ENCODE measurements around the gene FBLN7. TPM values are rescaled to one million over a fixed set of nuclear protein-coding genes. Genes with fewer than 3 reads are reported as not detected.

The FBLN7 gene
- total and polyA plus RNA-seq, 2 experiments from 2014 or later = 0.16 TPM; not detected in 1

DNA sequence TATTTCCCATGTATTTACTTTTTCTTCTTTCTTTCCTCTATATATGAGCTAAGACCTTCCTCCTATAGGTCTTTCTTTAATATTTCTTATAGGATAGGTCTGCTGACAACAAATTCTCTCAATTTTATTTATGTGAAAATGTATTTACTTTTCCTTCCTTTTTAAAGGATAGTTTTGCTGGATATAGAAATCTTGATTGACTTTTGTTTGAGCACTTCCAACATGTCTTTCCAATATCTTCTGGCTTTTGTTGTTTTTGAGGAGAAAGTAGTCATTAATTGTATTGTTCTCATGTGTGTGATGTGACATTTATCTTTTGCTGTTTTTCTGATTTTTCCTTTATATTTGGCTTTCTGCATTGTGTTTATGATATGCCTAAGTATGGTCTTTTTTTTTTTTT lies 28.9 kb upstream of the FBLN7 start (continued):
- TF ChIP-seq, protein P1, sequence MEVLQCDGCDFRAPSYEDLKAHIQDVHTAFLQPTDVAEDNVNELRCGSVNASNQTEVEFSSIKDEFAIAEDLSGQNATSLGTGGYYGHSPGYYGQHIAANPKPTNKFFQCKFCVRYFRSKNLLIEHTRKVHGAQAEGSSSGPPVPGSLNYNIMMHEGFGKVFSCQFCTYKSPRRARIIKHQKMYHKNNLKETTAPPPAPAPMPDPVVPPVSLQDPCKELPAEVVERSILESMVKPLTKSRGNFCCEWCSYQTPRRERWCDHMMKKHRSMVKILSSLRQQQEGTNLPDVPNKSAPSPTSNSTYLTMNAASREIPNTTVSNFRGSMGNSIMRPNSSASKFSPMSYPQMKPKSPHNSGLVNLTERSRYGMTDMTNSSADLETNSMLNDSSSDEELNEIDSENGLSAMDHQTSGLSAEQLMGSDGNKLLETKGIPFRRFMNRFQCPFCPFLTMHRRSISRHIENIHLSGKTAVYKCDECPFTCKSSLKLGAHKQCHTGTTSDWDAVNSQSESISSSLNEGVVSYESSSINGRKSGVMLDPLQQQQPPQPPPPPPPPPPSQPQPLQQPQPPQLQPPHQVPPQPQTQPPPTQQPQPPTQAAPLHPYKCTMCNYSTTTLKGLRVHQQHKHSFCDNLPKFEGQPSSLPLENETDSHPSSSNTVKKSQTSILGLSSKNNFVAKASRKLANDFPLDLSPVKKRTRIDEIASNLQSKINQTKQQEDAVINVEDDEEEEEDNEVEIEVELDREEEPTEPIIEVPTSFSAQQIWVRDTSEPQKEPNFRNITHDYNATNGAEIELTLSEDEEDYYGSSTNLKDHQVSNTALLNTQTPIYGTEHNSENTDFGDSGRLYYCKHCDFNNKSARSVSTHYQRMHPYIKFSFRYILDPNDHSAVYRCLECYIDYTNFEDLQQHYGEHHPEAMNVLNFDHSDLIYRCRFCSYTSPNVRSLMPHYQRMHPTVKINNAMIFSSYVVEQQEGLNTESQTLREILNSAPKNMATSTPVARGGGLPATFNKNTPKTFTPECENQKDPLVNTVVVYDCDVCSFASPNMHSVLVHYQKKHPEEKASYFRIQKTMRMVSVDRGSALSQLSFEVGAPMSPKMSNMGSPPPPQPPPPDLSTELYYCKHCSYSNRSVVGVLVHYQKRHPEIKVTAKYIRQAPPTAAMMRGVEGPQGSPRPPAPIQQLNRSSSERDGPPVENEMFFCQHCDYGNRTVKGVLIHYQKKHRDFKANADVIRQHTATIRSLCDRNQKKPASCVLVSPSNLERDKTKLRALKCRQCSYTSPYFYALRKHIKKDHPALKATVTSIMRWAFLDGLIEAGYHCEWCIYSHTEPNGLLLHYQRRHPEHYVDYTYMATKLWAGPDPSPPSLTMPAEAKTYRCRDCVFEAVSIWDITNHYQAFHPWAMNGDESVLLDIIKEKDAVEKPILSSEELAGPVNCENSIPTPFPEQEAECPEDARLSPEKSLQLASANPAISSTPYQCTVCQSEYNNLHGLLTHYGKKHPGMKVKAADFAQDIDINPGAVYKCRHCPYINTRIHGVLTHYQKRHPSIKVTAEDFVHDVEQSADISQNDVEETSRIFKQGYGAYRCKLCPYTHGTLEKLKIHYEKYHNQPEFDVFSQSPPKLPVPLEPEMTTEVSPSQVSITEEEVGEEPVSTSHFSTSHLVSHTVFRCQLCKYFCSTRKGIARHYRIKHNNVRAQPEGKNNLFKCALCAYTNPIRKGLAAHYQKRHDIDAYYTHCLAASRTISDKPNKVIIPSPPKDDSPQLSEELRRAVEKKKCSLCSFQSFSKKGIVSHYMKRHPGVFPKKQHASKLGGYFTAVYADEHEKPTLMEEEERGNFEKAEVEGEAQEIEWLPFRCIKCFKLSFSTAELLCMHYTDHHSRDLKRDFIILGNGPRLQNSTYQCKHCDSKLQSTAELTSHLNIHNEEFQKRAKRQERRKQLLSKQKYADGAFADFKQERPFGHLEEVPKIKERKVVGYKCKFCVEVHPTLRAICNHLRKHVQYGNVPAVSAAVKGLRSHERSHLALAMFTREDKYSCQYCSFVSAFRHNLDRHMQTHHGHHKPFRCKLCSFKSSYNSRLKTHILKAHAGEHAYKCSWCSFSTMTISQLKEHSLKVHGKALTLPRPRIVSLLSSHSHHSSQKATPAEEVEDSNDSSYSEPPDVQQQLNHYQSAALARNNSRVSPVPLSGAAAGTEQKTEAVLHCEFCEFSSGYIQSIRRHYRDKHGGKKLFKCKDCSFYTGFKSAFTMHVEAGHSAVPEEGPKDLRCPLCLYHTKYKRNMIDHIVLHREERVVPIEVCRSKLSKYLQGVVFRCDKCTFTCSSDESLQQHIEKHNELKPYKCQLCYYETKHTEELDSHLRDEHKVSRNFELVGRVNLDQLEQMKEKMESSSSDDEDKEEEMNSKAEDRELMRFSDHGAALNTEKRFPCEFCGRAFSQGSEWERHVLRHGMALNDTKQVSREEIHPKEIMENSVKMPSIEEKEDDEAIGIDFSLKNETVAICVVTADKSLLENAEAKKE (CRISPR knock-in tag; IDR thresholded peaks at IDR 0.05) = no peak

- Histone ChIP-seq H3K27ac (ENCODE audit: low read depth) (no peak overlapping the region), H3K9me2 (ENCODE audit: insufficient read depth) (no peaks in the 10 kb centered on the region), H3F3A (replicated peaks; ENCODE audit: low read depth) (no peaks in the 10 kb centered on the region), H4K20me1 (replicated peaks; ENCODE audit: insufficient read depth) (no peaks in the 10 kb centered on the region), H3K4me3 (no peak overlapping the region), H3K4me1 (ENCODE audit: insufficient read depth) (no peaks in the 10 kb centered on the region), H3K27me3 (ENCODE audit: insufficient read depth) (no peaks in the 10 kb centered on the region), H2AFZ (no peak overlapping the region), H3K36me3 (ENCODE audit: insufficient read depth) (no peaks in the 10 kb centered on the region), H3K4me2 (no peak overlapping the region), H3K79me2 (replicated peaks; ENCODE audit: insufficient read depth) (no peaks in the 10 kb centered on the region)
- ATAC-seq = no peak
- H3K27ac Mint-ChIP-seq = no peak overlapping the region
- no peaks in the 10 kb centered on the region for H3K4me1 Mint-ChIP-seq
- peaks cover 3% of the 10 kb centered on the region for H3K27me3 Mint-ChIP-seq (ENCODE audit: insufficient read depth, low read depth, poor library complexity)
- H3K9me3 Mint-ChIP-seq = peaks cover 10% of the 10 kb centered on the region; the same call in 2 of the 3 replicates
- no peak for DNase-seq (ENCODE audit: low spot score)
- H3K4me3 Mint-ChIP-seq = no peak overlapping the region
- peaks cover 27% of the 10 kb centered on the region for H3K36me3 Mint-ChIP-seq (ENCODE audit: low read depth)
- TF ChIP-seq, protein P2, sequence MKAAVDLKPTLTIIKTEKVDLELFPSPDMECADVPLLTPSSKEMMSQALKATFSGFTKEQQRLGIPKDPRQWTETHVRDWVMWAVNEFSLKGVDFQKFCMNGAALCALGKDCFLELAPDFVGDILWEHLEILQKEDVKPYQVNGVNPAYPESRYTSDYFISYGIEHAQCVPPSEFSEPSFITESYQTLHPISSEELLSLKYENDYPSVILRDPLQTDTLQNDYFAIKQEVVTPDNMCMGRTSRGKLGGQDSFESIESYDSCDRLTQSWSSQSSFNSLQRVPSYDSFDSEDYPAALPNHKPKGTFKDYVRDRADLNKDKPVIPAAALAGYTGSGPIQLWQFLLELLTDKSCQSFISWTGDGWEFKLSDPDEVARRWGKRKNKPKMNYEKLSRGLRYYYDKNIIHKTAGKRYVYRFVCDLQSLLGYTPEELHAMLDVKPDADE (IDR thresholded peaks at IDR 0.05) = no peak
- TF ChIP-seq ZNF114 (CRISPR knock-in tag; IDR thresholded peaks at IDR 0.05) (no peak), NANOG (IDR thresholded peaks at IDR 0.05; ENCODE audit: borderline replicate concordance) (no peak), EZH2phosphoT487 (IDR thresholded peaks at IDR 0.05; ENCODE audit: unreplicated experiment) (no peak), STAT1 (IDR thresholded peaks at IDR 0.05; ENCODE audit: unreplicated experiment) (no peak), CREB1 (CRISPR knock-in tag; IDR thresholded peaks at IDR 0.05; ENCODE audit: low read depth) (no peak), EZH2 (IDR thresholded peaks at IDR 0.05; ENCODE audit: low read depth, unreplicated experiment) (no peak), JUNB (IDR thresholded peaks at IDR 0.05; ENCODE audit: unreplicated experiment) (no peak)
- TF ChIP-seq, protein P1 (CRISPR knock-in tag; IDR thresholded peaks at IDR 0.05) = no peak
Measured at GRCh38 chr2:112110966-112111365, 27.2 kb upstream of the FBLN7 start.

Data from GM23338 (cell line).